Activated naive CD4-positive, alpha-beta T cell (primary cell): ENCODE results near the gene LRP10.
A peak's percentile ranks its signal among the peaks of the same experiment; 100 is the strongest.

ENCODE experiments used
- DNase-seq, 4 experiments: peaks; one replicate each; lab custom pipeline; 2025; lab: John Stamatoyannopoulos, UW

The LRP10 gene

GRCh38 chr14:22919601-22919921 is 48.0 kb downstream of the LRP10 start:
- no peak for DNase-seq

- DNase-seq: no peak
These were observed 49.2 kb downstream of the LRP10 start for GRCh38 chr14:22920697-22921096.

DNA sequence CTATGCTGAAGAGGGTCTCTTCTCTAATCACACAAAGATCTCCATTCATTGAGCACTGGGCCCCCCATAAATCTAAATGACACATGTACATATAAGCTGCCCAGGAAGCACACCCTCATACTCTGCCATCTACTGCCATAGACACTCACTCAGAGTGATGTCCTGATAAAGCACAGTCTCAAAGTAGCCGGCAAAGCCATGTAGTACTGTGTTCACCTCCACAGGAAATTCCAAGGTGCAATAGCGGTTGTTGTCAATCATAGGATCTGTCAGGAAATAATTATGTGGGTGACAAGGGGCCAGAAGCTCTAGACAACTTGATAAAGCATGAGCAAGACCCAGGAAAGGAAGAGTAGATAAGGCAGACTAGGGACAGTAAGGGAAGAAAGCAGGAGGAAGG is 50.8 kb downstream of the LRP10 start:
- no peak for DNase-seq

- no peak for DNase-seq
These were observed 52.2 kb downstream of the LRP10 start for GRCh38 chr14:22923746-22924145.

GRCh38 chr14:22925513-22925912 is 54.0 kb downstream of the LRP10 start:
- no peak for DNase-seq

DNA sequence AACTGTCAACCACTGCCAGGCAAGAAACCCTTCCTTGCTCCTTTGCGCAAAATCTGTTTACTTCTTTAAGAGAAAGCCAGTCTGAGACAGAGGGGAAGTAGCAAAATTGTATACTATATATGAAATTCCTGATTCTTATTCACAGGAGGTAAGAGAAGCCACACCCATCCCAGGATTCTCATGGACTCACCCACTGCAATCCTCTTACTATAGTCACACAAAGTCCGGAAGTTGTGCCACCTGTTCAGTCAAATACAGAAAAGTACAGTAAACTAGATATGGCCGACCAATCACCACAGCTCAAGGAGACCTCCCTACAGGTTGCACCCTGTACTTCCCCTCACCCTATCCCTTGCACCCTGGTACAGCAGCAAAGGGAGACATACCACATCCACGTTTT is 54.8 kb downstream of the LRP10 start:
- DNase-seq: no peak

DNA sequence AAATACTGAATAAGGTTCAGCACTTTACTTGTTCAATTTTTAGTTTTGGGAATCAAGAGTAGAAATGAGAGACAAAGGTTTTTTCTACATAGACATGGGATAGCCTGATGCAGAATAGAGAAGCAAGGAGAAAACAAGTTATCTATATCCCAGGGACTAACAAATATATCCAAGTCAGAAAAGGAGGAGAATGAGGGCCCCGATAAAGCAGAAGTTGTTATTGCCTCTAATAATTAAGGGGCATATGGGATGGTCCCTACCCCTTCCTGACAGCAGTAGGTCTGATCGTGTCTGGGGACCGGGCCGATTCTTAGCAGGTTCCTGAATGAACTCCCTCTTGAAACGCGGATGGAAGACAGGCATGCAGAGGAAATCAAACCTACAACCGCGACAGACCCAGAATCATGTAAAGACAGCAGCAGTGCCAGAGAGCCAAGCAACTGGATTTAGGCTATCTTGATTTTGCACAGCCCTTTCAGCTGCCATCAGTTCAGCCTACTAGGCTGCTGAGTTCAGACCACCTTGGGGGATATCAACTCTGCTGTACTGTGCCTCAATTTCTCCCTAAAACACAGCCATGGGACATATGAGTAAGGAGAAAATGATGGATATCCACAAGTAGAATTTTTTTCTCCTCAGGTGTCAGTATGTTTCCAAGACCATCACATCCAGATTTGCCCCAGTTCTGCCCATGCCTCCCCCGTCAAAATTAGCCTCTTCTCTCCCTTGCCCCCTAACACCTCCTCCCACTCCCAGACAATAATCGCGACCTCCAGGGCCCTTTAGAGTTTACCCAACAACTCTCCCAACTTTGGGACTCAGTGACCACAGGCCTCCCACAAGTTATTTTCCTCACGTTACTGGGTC is 56.9 kb downstream of the LRP10 start:
- DNase-seq: no peak

DNA sequence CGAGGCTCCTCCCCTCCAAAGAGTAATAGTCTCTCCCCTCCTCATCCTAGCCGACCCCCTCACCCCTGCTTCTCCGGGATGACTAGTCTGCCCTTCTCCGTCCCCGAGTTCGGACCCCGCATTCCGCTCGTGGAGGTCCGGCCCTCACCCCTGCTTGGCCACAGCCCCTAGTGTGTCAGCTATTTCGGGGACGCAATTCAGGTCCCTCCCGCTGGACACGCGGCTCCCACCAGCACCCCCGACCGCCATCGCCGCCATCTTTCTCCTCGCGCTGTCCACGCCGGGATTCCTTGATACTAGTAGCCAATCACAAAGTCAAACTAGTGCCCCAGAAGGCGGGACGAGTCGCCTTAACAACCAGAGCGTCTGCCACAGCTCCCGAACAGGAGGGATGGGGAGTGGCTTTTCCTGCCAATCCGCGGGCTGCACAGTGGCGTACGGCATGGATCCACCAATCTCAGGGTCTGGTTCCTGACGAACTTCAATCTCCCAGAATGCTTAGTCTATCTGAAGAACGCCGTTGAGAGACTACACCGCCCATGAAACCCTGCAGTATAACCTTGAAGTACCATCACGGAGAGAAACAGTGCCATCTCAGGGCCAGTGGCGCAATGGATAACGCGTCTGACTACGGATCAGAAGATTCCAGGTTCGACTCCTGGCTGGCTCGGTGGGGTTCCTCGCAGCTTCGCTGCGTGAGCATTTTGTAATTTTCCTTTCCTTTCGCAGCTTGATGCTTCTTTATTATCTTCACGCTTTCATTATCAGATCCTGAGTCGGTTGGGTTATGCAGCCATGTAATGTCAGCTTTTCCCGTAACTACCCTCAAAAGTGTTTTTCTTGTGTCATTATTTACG is 57.8 kb downstream of the LRP10 start, which contains the start of gene PRMT5:
PRMT5 (minus strand) TSS at position 273 of the 857 bp plus-strand sequence; CDS start at position 258, 15 bp downstream.
- peak; percentile 88 to 97 (median 92) for DNase-seq

DNA sequence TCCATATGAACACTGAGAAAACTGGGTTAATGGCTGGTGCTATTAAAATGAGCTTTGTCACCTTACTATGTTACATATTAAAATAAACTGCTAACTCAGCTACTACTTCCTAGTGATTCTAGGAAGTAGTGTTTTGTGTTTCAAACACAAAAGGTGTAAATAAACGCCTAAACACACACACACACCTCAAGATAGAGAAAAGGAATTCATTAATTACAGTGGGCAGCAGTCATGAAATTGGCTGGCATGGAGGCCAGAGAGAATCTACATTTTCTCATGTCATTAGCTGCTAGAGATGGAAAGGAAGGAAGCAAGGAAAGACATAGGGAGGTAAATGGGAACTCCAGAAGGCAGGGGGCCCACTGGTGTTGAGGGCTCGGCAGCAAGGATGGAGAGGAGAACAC is 58.4 kb downstream of the LRP10 start:
- no peak for DNase-seq
